Measurements from ENCODE around the gene EML1.
"Not testable (repeated sequence)": the region's sequence is repeated elsewhere in the genome, so short reads cannot be mapped to it uniquely, and the experiment has no call there.

The EML1 gene

GRCh38 chr14:99938376-99938775, 145.2 kb downstream of the EML1 start:
- DNase-seq (ENCODE audit: low read depth), result no peak

- no peak for DNase-seq (ENCODE audit: low read depth)
Measured at GRCh38 chr14:99938896-99939295, 145.7 kb downstream of the EML1 start.

- no peak for DNase-seq (ENCODE audit: low read depth)
Measured at GRCh38 chr14:99939421-99939820, 146.2 kb downstream of the EML1 start.

GRCh38 chr14:99940064-99940463, 146.9 kb downstream of the EML1 start:
- no peak for DNase-seq (ENCODE audit: low read depth)

- no peak for DNase-seq (ENCODE audit: low read depth)
Measured at GRCh38 chr14:99941211-99941610, 148.0 kb downstream of the EML1 start.

- no peak for DNase-seq (ENCODE audit: low read depth)
Measured at GRCh38 chr14:99943620-99944019, 150.4 kb downstream of the EML1 start.

GRCh38 chr14:99944241-99944651, 151.0 kb downstream of the EML1 start:
- DNase-seq (ENCODE audit: low read depth), result no peak

GRCh38 chr14:99945732-99946651, 152.8 kb downstream of the EML1 start:
- no peak for DNase-seq (ENCODE audit: low read depth)

GRCh38 chr14:99946652-99947489, 153.7 kb downstream of the EML1 start:
- DNase-seq (ENCODE audit: low read depth), result peak; percentile 37

- no peak for DNase-seq (ENCODE audit: low read depth)
Measured at GRCh38 chr14:99947695-99948094, 154.5 kb downstream of the EML1 start.

- not testable (repeated sequence) for DNase-seq (ENCODE audit: low read depth)
Measured at GRCh38 chr14:99949011-99949732, 156.0 kb downstream of the EML1 start.

GRCh38 chr14:99950181-99950580, 157.0 kb downstream of the EML1 start:
- no peak for DNase-seq (ENCODE audit: low read depth)

- DNase-seq (ENCODE audit: low read depth), result no peak
Measured at GRCh38 chr14:99951085-99951484, 157.9 kb downstream of the EML1 start.

GRCh38 chr14:99952039-99952438, 158.8 kb downstream of the EML1 start:
- DNase-seq (ENCODE audit: low read depth), result no peak

GRCh38 chr14:99952453-99952852, 159.2 kb downstream of the EML1 start:
- DNase-seq (ENCODE audit: low read depth), result no peak

GRCh38 chr14:99955826-99956455, 162.7 kb downstream of the EML1 start:
- DNase-seq (ENCODE audit: low read depth), result no peak

- DNase-seq (ENCODE audit: low read depth), result no peak
Measured at GRCh38 chr14:99958380-99958779, 165.2 kb downstream of the EML1 start.

- DNase-seq (ENCODE audit: low read depth), result no peak
Measured at GRCh38 chr14:99961826-99962518, 168.8 kb downstream of the EML1 start.

- DNase-seq (ENCODE audit: low read depth), result no peak
Measured at GRCh38 chr14:99964979-99965378, 171.8 kb downstream of the EML1 start.

GRCh38 chr14:99966037-99966835, 173.0 kb downstream of the EML1 start:
- no peak for DNase-seq (ENCODE audit: low read depth)

Measured in stimulated activated CD8-positive, alpha-beta memory T cell treated with anti-CD3 and anti-CD28 coated beads, Interleukin-15, amount 100 ng/mL, for 1 hour (primary cell).